ENCODE data around the gene PPT1. TPM values are rescaled to one million over a fixed set of nuclear protein-coding genes. Genes with fewer than 3 reads are reported as not detected.

PPT1 gene
- total RNA-seq, 1 donor from 2014 or later: 82.7 TPM

DNA sequence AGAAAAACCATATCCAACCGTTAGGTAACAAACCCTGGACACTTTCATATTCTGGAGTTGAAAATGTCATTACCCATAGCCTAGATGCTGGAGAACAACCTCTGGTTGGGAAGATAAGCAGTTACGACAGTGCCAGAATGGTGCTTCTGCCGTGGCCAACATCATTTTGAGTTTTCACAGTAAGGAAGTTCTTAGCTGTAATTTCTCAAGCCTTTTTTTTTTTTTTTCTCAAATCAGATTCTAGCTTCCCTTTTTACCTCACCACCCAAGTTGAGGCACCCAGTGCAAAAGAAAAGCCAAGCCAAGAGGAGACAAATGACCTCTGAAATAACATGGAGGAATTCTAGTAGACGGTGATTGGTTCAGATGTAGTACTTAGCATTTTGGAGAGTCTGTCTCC lies 21.8 kb downstream of the PPT1 start:
- DNase-seq (ENCODE audit: low read depth): no peak
- Histone ChIP-seq H3K27me3 (ENCODE audit: control insufficient read depth, insufficient read depth, low read length) (no peaks in the 10 kb centered on the region), H3K4me3 (ENCODE audit: low read depth, low read length) (no peak overlapping the region), H3K36me3 (ENCODE audit: control insufficient read depth, insufficient read depth, low read length) (no peaks in the 10 kb centered on the region)
- TF ChIP-seq, protein P1, sequence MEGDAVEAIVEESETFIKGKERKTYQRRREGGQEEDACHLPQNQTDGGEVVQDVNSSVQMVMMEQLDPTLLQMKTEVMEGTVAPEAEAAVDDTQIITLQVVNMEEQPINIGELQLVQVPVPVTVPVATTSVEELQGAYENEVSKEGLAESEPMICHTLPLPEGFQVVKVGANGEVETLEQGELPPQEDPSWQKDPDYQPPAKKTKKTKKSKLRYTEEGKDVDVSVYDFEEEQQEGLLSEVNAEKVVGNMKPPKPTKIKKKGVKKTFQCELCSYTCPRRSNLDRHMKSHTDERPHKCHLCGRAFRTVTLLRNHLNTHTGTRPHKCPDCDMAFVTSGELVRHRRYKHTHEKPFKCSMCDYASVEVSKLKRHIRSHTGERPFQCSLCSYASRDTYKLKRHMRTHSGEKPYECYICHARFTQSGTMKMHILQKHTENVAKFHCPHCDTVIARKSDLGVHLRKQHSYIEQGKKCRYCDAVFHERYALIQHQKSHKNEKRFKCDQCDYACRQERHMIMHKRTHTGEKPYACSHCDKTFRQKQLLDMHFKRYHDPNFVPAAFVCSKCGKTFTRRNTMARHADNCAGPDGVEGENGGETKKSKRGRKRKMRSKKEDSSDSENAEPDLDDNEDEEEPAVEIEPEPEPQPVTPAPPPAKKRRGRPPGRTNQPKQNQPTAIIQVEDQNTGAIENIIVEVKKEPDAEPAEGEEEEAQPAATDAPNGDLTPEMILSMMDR (IDR thresholded peaks at IDR 0.05; ENCODE audit: insufficient read depth, low read length, poor library complexity, severe bottlenecking): no peak

DNA sequence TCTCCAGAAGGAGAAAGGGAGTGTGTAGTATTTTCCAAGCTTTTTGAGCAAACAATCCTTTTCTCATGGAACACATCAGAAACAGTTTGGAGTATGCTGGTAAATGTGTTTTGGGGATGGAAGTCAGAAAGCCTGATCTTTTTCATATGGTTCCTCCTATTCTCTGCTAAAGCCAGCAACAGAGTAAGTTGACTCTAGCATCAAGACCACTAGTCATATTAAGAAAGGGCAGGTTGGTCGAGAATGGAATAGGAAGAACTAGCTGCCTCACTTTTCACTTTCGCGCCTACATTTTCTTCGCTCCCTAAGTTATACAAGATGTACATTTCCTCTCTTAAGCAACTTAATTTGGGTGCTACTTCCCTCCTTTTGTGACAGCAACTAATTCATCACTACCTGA lies 24.0 kb downstream of the PPT1 start:
- Histone ChIP-seq H3K4me3 (ENCODE audit: low read depth, low read length) (no peak overlapping the region), H3K27me3 (ENCODE audit: control insufficient read depth, insufficient read depth, low read length) (no peaks in the 10 kb centered on the region), H3K36me3 (ENCODE audit: control insufficient read depth, insufficient read depth, low read length) (no peaks in the 10 kb centered on the region)
- TF ChIP-seq, protein P1 (IDR thresholded peaks at IDR 0.05; ENCODE audit: insufficient read depth, low read length, poor library complexity, severe bottlenecking): no peak
- DNase-seq (ENCODE audit: low read depth): no peak

DNA sequence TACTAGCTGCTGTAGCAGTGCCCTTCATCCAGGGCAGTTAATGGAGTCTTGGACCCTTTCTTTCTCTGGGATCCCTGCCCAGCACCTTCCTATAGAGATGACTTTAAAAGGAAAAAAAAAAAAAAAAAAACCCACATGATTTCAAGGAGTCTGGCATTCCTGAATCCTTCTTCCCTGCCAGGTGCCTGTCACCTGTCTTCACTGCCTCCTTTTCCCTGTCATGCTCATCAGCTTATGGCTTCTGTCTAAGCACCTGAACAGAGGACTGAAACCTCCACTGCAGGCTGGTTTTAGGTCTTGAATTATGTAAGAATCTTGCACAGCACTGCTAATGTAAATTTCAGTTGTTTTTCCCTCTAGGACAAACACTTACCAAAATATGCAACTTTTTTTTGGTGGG lies 24.9 kb downstream of the PPT1 start:
- no peak for DNase-seq (ENCODE audit: low read depth)
- H3K36me3 ChIP-seq (ENCODE audit: control insufficient read depth, insufficient read depth, low read length): peaks cover 2% of the 10 kb centered on the region
- no peak overlapping the region for H3K4me3 ChIP-seq (ENCODE audit: low read depth, low read length)
- no peaks in the 10 kb centered on the region for H3K27me3 ChIP-seq (ENCODE audit: control insufficient read depth, insufficient read depth, low read length)
- TF ChIP-seq, protein P1 (IDR thresholded peaks at IDR 0.05; ENCODE audit: insufficient read depth, low read length, poor library complexity, severe bottlenecking): no peak

DNA sequence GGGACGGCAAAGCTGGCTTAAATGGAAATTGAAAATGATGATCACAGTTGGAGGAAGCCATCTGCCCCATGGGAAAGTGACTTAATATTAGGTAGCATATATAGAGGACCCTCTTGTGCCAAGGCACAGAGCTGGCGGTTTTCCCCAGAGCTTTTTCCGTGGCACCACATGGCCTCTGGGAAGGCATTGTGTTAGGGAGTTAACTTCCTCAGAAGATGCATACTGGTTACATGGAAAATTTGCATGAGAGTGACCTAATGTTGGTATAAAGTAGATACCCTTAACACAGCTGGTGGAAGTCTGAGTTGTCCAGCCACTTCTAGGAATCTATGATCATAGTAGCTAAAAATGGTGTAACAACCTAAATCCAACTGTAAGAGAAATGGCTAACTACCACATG lies 29.2 kb downstream of the PPT1 start:
- Histone ChIP-seq H3K27me3 (ENCODE audit: control insufficient read depth, insufficient read depth, low read length) (no peaks in the 10 kb centered on the region), H3K36me3 (ENCODE audit: control insufficient read depth, insufficient read depth, low read length) (peaks cover 2% of the 10 kb centered on the region), H3K4me3 (ENCODE audit: low read depth, low read length) (no peak overlapping the region)
- TF ChIP-seq, protein P1 (IDR thresholded peaks at IDR 0.05; ENCODE audit: insufficient read depth, low read length, poor library complexity, severe bottlenecking): no peak
- DNase-seq (ENCODE audit: low read depth): no peak

DNA sequence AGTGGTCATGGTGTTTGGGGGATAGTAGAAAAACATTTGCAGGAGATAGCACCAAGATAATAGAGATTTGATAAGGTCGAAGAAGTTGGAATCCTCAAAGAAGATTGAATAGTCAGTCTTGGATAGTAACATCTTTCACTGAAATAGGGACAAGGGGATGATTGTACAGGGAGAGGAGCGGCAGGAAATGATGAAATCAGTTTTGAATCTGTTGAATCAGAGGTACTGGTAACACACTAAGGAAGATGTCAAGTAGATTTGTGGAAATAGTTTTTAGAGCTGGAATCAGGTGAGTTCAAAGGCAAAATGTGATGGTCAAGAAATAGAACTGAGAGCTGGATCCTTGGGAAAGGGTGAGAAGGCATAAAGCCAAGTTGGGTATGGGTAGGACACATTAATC lies 30.0 kb downstream of the PPT1 start:
- Histone ChIP-seq H3K4me3 (ENCODE audit: low read depth, low read length) (no peak overlapping the region), H3K36me3 (ENCODE audit: control insufficient read depth, insufficient read depth, low read length) (peaks cover 2% of the 10 kb centered on the region), H3K27me3 (ENCODE audit: control insufficient read depth, insufficient read depth, low read length) (no peaks in the 10 kb centered on the region)
- DNase-seq (ENCODE audit: low read depth): no peak
- TF ChIP-seq, protein P1 (IDR thresholded peaks at IDR 0.05; ENCODE audit: insufficient read depth, low read length, poor library complexity, severe bottlenecking): no peak

DNA sequence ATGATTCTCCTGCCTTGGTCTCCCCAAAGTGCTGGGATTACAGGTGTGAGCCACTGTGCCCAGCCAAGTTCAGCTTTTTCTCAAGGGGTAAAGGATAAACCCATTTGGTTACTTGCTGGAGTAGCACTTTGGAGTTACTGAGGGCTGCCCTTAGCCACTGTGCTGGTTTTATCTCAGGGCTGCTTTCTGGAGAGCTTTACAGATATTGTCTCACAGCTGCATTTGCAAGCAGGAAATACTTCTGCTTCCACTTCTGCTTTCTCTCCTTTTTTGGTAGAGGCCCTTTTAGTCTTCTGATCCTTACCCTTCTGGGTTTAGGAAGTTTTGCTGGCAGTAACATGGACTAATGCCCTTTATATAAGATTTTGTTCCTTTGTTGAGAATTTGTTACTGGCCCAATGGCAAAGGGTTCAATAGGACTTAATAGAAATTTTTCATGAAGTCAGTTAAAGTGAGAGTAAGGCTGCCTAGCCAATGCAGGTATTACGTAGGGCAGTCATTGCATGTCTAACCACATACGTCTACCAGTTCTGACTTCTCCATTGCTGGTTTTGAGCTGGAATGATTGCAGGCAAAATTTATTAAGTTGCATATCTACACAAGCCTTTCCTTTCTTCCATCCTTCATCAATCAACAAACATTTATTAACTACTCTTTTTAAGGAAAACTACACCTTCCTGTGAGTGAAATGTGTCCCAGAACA lies 32.1 kb downstream of the PPT1 start:
- no peak for DNase-seq (ENCODE audit: low read depth)
- peaks cover 4% of the 10 kb centered on the region for H3K36me3 ChIP-seq (ENCODE audit: control insufficient read depth, insufficient read depth, low read length)
- H3K27me3 ChIP-seq (ENCODE audit: control insufficient read depth, insufficient read depth, low read length): no peaks in the 10 kb centered on the region
- H3K4me3 ChIP-seq (ENCODE audit: low read depth, low read length): no peak overlapping the region
- TF ChIP-seq, protein P1 (IDR thresholded peaks at IDR 0.05; ENCODE audit: insufficient read depth, low read length, poor library complexity, severe bottlenecking): no peak
